Mucosa of descending colon (tissue), 3 donors: ENCODE measurements around the gene CXCL16. TPM values are rescaled to one million over a fixed set of nuclear protein-coding genes. Genes with fewer than 3 reads are reported as not detected.
"Not testable (repeated sequence)": the region's sequence is repeated elsewhere in the genome, so short reads cannot be mapped to it uniquely, and the experiment has no call there.

Source experiments
- ATAC-seq: fragments of 200-7000 bp; cut with Tn5 transposase; one replicate; pipeline ENCODE4 v1.9.1; 2020; ENCODE audit warnings: mild to moderate bottlenecking, moderate library complexity
- DNase-seq, 3 donors: peaks; one replicate each; pipeline ENCODE4 v3.0.0-alpha.2; 2020
- H3K36me3 ChIP-seq: fragments of 200-600 bp; one replicate; pipeline ENCODE4 v1.8.0; 2021; ENCODE audit warnings: low read depth, mild to moderate bottlenecking
- H3K4me1 ChIP-seq: fragments of 200-600 bp; one replicate; pipeline ENCODE4 v1.8.0; 2021; ENCODE audit warnings: low read depth, mild to moderate bottlenecking
- H3K4me3 ChIP-seq: fragments of 200-600 bp; one replicate; pipeline ENCODE4 v1.8.0; 2021; ENCODE audit warnings: mild to moderate bottlenecking
- H3K9me3 ChIP-seq: fragments of 200-600 bp; one replicate; pipeline ENCODE4 v1.8.0; 2021; ENCODE audit warnings: mild to moderate bottlenecking
- intact Hi-C, 2 donors: fragments of 100-400 bp; cut with DNase I in 1 of 2; cut with micrococcal nuclease in 1 of 2; formaldehyde crosslinking; loops; one replicate each; pipeline versions ENCODE4 v1.11.0 to v1.11.1; 2022; cut with DNase I, micrococcal nuclease
- total RNA-seq, 3 donors: library from RNA; stranded (reverse); fragmentation: NEBNext Ultra II Directional in 2 of 3; extraction: Animal tissue kit (Norgen Biotek cat#: 25700) in 2 of 3; gene quantifications; one replicate each; pipeline versions ENCODE4 v1.2.1 to v1.2.4, GENCODE V29; 2021 to 2023
- TF ChIP-seq, protein P1 (sequence below): fragments of 200-600 bp; IDR thresholded peaks from one replicate; pipeline ENCODE4 v1.8.0; 2022; ENCODE audit warnings: antibody characterized with exemption, mild to moderate bottlenecking
- donor health status: DM: no; HTN: no; CAD: no; lungs with moderate emphysema.
- donor health status: DM: no; HTN: no; CAD: no.
- donor health status: DM: no; HTN: yes; CAD: no.

Gene CXCL16
- total RNA-seq, 3 donors from 2014 or later, result 20.3 to 41.9 (median 30.2) TPM

- DNase-seq (peak; percentile 96 to 99 (median 98)), ATAC-seq (peak; percentile 87)
- TF ChIP-seq, protein P1, sequence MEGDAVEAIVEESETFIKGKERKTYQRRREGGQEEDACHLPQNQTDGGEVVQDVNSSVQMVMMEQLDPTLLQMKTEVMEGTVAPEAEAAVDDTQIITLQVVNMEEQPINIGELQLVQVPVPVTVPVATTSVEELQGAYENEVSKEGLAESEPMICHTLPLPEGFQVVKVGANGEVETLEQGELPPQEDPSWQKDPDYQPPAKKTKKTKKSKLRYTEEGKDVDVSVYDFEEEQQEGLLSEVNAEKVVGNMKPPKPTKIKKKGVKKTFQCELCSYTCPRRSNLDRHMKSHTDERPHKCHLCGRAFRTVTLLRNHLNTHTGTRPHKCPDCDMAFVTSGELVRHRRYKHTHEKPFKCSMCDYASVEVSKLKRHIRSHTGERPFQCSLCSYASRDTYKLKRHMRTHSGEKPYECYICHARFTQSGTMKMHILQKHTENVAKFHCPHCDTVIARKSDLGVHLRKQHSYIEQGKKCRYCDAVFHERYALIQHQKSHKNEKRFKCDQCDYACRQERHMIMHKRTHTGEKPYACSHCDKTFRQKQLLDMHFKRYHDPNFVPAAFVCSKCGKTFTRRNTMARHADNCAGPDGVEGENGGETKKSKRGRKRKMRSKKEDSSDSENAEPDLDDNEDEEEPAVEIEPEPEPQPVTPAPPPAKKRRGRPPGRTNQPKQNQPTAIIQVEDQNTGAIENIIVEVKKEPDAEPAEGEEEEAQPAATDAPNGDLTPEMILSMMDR, result peak; percentile 30
- intact Hi-C loops, result loop anchor here in 1 of 2 donors (10.0 kb wide), 1 partner anchor 175 kb away; no protein-coding TSS in a partner anchor
- Histone ChIP-seq H3K36me3 (no peaks in the 10 kb centered on the region), H3K4me1 (peaks cover 17% of the 10 kb centered on the region), H3K4me3 (peak within 1 kb of the TSS; percentile 19), H3K9me3 (no peaks in the 10 kb centered on the region)
Measured at GRCh38 chr17:4709794-4710692, 29.7 kb downstream of the CXCL16 start, which contains the start of gene ARRB2. ARRB2 (plus strand) TSS chr17:4710632; CDS start chr17:4710722, 90 bp downstream.

DNA sequence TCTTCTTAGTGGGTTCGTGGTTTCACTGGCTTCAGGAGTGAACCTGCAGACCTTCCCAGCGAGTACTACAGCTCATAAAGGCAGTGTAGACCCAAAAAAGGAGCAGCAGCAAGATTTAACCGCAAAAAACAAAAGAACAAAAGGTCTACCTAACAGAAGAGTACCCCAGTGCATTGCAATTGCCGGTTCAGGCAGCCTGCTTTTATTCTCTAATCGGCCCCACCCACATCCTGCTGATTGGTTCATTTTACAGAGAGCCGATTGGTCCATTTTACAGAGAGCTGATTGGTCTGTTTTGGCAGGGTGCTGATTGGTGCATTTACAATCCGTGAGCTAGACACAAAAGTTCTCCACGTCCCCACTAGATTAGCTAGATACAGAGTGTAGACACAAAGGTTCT lies 31.3 kb downstream of the CXCL16 start:
- DNase-seq, result no peak
- intact Hi-C loops, result loop anchor here in 1 of 2 donors (10.0 kb wide), 1 partner anchor 176 kb away; no protein-coding TSS in a partner anchor

GRCh38 chr17:4706121-4706520 lies 33.6 kb downstream of the CXCL16 start:
- TF ChIP-seq, protein P1, result no peak
- ATAC-seq (no peak), DNase-seq (no peak)
- Histone ChIP-seq H3K36me3 (no peaks in the 10 kb centered on the region), H3K4me3 (no peak overlapping the region), H3K4me1 (peaks cover 16% of the 10 kb centered on the region), H3K9me3 (no peaks in the 10 kb centered on the region)
- intact Hi-C loops, result loop anchor here in 1 of 2 donors (10.0 kb wide), 1 partner anchor 179 kb away; no protein-coding TSS in a partner anchor

More for the DNA sequence above, 31.3 kb downstream of the CXCL16 start:
- Histone ChIP-seq H3K4me1 (peaks cover 18% of the 10 kb centered on the region), H3K36me3 (no peaks in the 10 kb centered on the region), H3K9me3 (no peaks in the 10 kb centered on the region), H3K4me3 (no peak overlapping the region)
- ATAC-seq, result no peak
- TF ChIP-seq, protein P1, result no peak

DNA sequence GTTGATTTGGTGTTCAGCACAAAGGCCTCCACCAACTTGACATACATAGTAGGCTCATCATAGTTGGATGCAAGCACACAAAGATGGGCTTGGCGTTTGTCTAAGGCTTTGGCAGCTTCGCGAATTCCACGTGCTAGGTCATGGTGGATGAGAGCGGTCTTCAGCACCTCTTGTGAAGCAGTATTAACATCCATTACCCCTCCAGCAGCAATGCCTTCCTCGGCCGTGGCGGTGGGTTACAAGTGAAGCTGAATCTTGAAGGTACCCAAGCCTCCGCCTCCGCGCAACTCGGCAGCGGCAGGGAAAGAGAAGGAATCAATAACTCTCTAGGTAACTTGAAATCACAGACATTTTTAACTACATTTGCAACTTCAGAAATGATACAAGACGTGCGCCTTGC lies 34.7 kb downstream of the CXCL16 start:
- Histone ChIP-seq H3K4me1 (peaks cover 12% of the 10 kb centered on the region), H3K9me3 (no peaks in the 10 kb centered on the region), H3K36me3 (no peaks in the 10 kb centered on the region), H3K4me3 (no peak overlapping the region)
- DNase-seq (no peak), ATAC-seq (no peak)
- TF ChIP-seq, protein P1, result no peak
- intact Hi-C loops, result loop anchor here in 1 of 2 donors (10.0 kb wide), 1 partner anchor 180 kb away; no protein-coding TSS in a partner anchor

GRCh38 chr17:4704574-4704907 lies 35.2 kb downstream of the CXCL16 start:
- H3K36me3 ChIP-seq, DNase-seq, H3K4me3 ChIP-seq, H3K9me3 ChIP-seq, ATAC-seq: not testable (repeated sequence)
- intact Hi-C loops, result loop anchor here in 1 of 2 donors (10.0 kb wide), 1 partner anchor 180 kb away; no protein-coding TSS in a partner anchor
- peaks cover 12% of the 10 kb centered on the region for H3K4me1 ChIP-seq

GRCh38 chr17:4703330-4703691 lies 36.4 kb downstream of the CXCL16 start:
- H3K4me1 ChIP-seq, result peaks cover 12% of the 10 kb centered on the region
- intact Hi-C loops, result loop anchor here in 1 of 2 donors (10.0 kb wide), 1 partner anchor 181 kb away; no protein-coding TSS in a partner anchor
- no peaks in the 10 kb centered on the region for H3K36me3 ChIP-seq
- DNase-seq (no peak), ATAC-seq (no peak)
- TF ChIP-seq, protein P1, result no peak
- H3K4me3 ChIP-seq, result peak overlapping the region; percentile 76
- no peaks in the 10 kb centered on the region for H3K9me3 ChIP-seq
